ENCODE measurements around the gene GFRA4.
"Not testable (repeated sequence)": the region's sequence is repeated elsewhere in the genome, so short reads cannot be mapped to it uniquely, and the experiment has no call there.

The GFRA4 gene

GRCh38 chr20:3630429-3630828, 32.8 kb downstream of the GFRA4 start:
- TF ChIP-seq ZFX (IDR thresholded peaks at IDR 0.05) (no peak), CTCF (conservative IDR thresholded peaks at IDR 0.05) (no peak)
- H3K27ac ChIP-seq, result no peak overlapping the region

GRCh38 chr20:3629893-3630292, 33.3 kb downstream of the GFRA4 start:
- TF ChIP-seq CTCF (conservative IDR thresholded peaks at IDR 0.05) (no peak), ZFX (IDR thresholded peaks at IDR 0.05) (no peak)
- H3K27ac ChIP-seq, result no peak overlapping the region

- no peak overlapping the region for H3K27ac ChIP-seq
- no peak for TF ChIP-seq CTCF (conservative IDR thresholded peaks at IDR 0.05)
- TF ChIP-seq ZFX (IDR thresholded peaks at IDR 0.05), result no peak
Observed at GRCh38 chr20:3628502-3629314, 34.5 kb downstream of the GFRA4 start.

GRCh38 chr20:3627476-3627875, 35.7 kb downstream of the GFRA4 start:
- H3K27ac ChIP-seq, result no peak overlapping the region
- TF ChIP-seq ZFX (IDR thresholded peaks at IDR 0.05) (no peak), CTCF (conservative IDR thresholded peaks at IDR 0.05) (no peak)

GRCh38 chr20:3622406-3622805, 40.8 kb downstream of the GFRA4 start:
- TF ChIP-seq CTCF (conservative IDR thresholded peaks at IDR 0.05) (no peak), ZFX (IDR thresholded peaks at IDR 0.05) (no peak)
- no peak overlapping the region for H3K27ac ChIP-seq

GRCh38 chr20:3621111-3621510, 42.1 kb downstream of the GFRA4 start:
- H3K27ac ChIP-seq, result no peak overlapping the region
- TF ChIP-seq ZFX (IDR thresholded peaks at IDR 0.05) (no peak), CTCF (conservative IDR thresholded peaks at IDR 0.05) (no peak)

GRCh38 chr20:3616250-3616649, 46.9 kb downstream of the GFRA4 start:
- H3K27ac ChIP-seq, result no peak overlapping the region
- no peak for TF ChIP-seq CTCF (conservative IDR thresholded peaks at IDR 0.05)

GRCh38 chr20:3615171-3615840, 47.9 kb downstream of the GFRA4 start:
- not testable (repeated sequence) for H3K27ac ChIP-seq

All from C4-2B (cell line).